Esophagus squamous epithelium (tissue), 4 donors: Measurements from ENCODE around the gene ADIRF.

Source experiments
- POLR2A ChIP-seq, 4 donors: fragments of 450-650 bp; IDR thresholded peaks; one replicate each; pipeline ENCODE4 v1.6.1; 2017; ENCODE audit warnings: antibody characterized with exemption in 4 of 4, mild to moderate bottlenecking in 4 of 4, moderate library complexity in 3 of 4
- TF ChIP-seq, protein P1 (sequence below), 6 experiments: fragments of 450-650 bp in 4 of 6; fragments of 200-600 bp in 2 of 6; sonication (generic) in 2 of 6; IDR thresholded peaks; one replicate each; pipeline ENCODE4 v1.5.1; 2016 to 2019; ENCODE audit warnings: antibody characterized with exemption in 6 of 6, mild to moderate bottlenecking in 4 of 6, moderate library complexity in 4 of 6

DNA sequence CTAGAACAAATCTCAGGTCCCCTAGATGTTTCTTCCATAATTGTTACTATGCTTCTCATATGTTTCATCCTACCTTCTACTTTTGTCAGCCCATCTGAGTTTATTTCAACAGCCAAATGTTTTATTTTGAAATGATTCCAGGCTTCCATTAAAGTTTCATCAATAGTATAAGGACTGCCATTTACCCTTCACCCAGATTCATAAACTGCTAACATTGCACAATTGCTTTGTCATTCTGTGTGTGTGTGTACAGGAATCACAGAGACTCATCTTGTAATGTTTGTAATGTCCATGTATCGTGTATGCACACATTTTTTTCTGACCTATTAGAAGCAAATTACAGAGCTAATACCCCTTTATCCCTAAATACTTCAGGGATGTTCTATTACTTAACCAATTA is 36.4 kb upstream of the ADIRF start:
- TF ChIP-seq, protein P1, sequence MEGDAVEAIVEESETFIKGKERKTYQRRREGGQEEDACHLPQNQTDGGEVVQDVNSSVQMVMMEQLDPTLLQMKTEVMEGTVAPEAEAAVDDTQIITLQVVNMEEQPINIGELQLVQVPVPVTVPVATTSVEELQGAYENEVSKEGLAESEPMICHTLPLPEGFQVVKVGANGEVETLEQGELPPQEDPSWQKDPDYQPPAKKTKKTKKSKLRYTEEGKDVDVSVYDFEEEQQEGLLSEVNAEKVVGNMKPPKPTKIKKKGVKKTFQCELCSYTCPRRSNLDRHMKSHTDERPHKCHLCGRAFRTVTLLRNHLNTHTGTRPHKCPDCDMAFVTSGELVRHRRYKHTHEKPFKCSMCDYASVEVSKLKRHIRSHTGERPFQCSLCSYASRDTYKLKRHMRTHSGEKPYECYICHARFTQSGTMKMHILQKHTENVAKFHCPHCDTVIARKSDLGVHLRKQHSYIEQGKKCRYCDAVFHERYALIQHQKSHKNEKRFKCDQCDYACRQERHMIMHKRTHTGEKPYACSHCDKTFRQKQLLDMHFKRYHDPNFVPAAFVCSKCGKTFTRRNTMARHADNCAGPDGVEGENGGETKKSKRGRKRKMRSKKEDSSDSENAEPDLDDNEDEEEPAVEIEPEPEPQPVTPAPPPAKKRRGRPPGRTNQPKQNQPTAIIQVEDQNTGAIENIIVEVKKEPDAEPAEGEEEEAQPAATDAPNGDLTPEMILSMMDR (IDR thresholded peaks at IDR 0.05): no peak
- TF ChIP-seq POLR2A (IDR thresholded peaks at IDR 0.05): no peak
